Thyroid gland (tissue), 4 donors: ENCODE results near the gene ZNF132.

Source experiments
- POLR2A ChIP-seq, 2 donors: fragments of 450-650 bp; IDR thresholded peaks; one replicate each; pipeline ENCODE4 v1.6.1; 2017; ENCODE audit warnings: antibody characterized with exemption in 2 of 2, mild to moderate bottlenecking in 2 of 2, moderate library complexity in 1 of 2
- TF ChIP-seq, protein P1 (sequence below), 6 experiments: fragments of 200-600 bp in 3 of 6; fragments of 450-650 bp in 3 of 6; sonication (generic) in 3 of 6; IDR thresholded peaks; one replicate each; pipeline ENCODE4 v1.5.1; 2016 to 2019; ENCODE audit warnings: antibody characterized with exemption in 6 of 6, mild to moderate bottlenecking in 2 of 6, inconsistent platforms in 1 of 6, moderate library complexity in 1 of 6

DNA sequence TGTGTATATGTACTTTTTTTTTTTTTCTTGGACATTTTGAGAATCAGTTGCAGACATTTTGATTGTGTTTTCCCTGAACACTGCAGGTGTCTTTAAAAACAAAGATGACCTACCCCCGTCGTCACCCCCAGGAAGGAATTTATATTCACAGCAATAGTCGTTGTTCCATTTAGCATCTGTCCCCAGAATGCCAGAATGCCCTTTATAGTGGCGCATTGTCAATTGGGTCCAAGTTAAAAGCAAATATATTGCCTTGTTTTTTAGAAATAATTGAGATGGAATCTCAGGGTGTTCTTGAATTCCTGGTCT lies 46.3 kb downstream of the ZNF132 start:
- TF ChIP-seq, protein P1, sequence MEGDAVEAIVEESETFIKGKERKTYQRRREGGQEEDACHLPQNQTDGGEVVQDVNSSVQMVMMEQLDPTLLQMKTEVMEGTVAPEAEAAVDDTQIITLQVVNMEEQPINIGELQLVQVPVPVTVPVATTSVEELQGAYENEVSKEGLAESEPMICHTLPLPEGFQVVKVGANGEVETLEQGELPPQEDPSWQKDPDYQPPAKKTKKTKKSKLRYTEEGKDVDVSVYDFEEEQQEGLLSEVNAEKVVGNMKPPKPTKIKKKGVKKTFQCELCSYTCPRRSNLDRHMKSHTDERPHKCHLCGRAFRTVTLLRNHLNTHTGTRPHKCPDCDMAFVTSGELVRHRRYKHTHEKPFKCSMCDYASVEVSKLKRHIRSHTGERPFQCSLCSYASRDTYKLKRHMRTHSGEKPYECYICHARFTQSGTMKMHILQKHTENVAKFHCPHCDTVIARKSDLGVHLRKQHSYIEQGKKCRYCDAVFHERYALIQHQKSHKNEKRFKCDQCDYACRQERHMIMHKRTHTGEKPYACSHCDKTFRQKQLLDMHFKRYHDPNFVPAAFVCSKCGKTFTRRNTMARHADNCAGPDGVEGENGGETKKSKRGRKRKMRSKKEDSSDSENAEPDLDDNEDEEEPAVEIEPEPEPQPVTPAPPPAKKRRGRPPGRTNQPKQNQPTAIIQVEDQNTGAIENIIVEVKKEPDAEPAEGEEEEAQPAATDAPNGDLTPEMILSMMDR (IDR thresholded peaks at IDR 0.05), result no peak
- no peak for TF ChIP-seq POLR2A (IDR thresholded peaks at IDR 0.05)
